Left lung (tissue), 10 donors: ENCODE data around the gene FMNL2. TPM values are rescaled to one million over a fixed set of nuclear protein-coding genes. Genes with fewer than 3 reads are reported as not detected.

ENCODE experiments used
- ATAC-seq: fragments of 200-7000 bp; cut with Tn5 transposase; one replicate; pipeline ENCODE4 v1.9.1; 2020; ENCODE audit warnings: moderate library complexity
- DNase-seq, 4 donors: peaks; one replicate each; pipeline ENCODE4 v3.0.0-alpha.2; 2013 to 2020
- H3K27ac ChIP-seq, 2 donors: fragments of 200-600 bp; sonication (generic) in 1 of 2; one replicate each; pipeline versions ENCODE4 v1.5.0 to v1.8.0; 2020 to 2021
- H3K27me3 ChIP-seq, 2 donors: fragments of 200-600 bp; sonication (generic) in 1 of 2; one replicate each; pipeline versions ENCODE4 v1.5.0 to v1.8.0; 2020 to 2021
- H3K36me3 ChIP-seq, 2 donors: fragments of 200-600 bp; sonication (generic) in 1 of 2; one replicate each; pipeline versions ENCODE4 v1.5.0 to v1.8.0; 2020 to 2021
- H3K4me1 ChIP-seq, 2 donors: fragments of 200-600 bp; one replicate each; pipeline ENCODE4 v1.8.0; 2021
- H3K4me3 ChIP-seq, 2 donors: fragments of 200-600 bp; sonication (generic) in 1 of 2; one replicate each; pipeline versions ENCODE4 v1.5.0 to v1.8.0; 2020 to 2021; ENCODE audit warnings: mild to moderate bottlenecking in 1 of 2
- H3K9me3 ChIP-seq, 2 donors: fragments of 200-600 bp; sonication (generic) in 1 of 2; one replicate each; pipeline versions ENCODE4 v1.5.0 to v1.8.0; 2020 to 2021
- CTCF ChIP-seq, 2 donors: fragments of 200-600 bp; sonication (generic) in 1 of 2; IDR thresholded peaks; one replicate each; pipeline versions ENCODE4 v1.5.0 to v1.8.0; 2021; ENCODE audit warnings: antibody characterized with exemption in 2 of 2
- intact Hi-C, 2 donors: fragments of 100-400 bp; cut with DNase I; formaldehyde crosslinking; loops; one replicate each; pipeline versions ENCODE4 v1.11.2 to v1.14.2; 2022
- polyA plus RNA-seq, 6 donors: library from polyadenylated mRNA; unstranded; fragments of 120-200 nt; gene quantifications; one replicate each; pipeline ENCODE4 v1.2.1, GENCODE V29; 2013; ENCODE audit not compliant: insufficient read length in 6 of 6
- total RNA-seq, 2 donors: library from RNA; stranded (reverse); fragmentation: NEBNext Ultra II Directional; extraction: Animal tissue kit (Norgen Biotek cat#: 25700); gene quantifications; one replicate each; pipeline ENCODE4 v1.2.1, GENCODE V29; 2021
- donor health status: DM: no; HTN: yes; CAD: no.
- donor health status: DM: no; HTN: no; CAD: no.

Gene FMNL2
- total and polyA plus RNA-seq, 8 donors = 36.3 to 90.0 (median 77.7) TPM

DNA sequence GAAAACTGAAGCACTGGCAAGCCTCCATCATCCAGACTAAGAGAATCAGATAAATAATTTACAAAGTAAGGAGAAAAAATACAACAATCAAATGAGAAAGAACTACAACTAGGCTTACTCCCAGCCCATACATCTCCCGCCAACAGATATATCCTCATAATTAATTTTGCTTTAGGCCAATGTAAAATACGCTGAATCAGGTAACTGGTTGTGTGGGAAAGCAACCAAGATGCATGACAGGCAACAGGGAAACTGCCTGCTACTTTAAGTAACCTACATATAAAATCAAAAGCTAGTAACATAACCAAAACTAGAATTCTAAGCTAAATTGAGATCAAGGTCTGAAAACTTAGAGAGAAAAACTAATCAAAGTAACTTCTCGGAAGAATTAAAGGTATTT lies 360.8 kb downstream of the FMNL2 start:
- TF ChIP-seq CTCF (IDR thresholded peaks at IDR 0.05) = no peak
- intact Hi-C loops = no loop called here
- ATAC-seq = no peak

GRCh38 chr2:152696476-152696875 lies 361.5 kb downstream of the FMNL2 start:
- no peak overlapping the region for H3K27ac ChIP-seq
- ATAC-seq = no peak
- no peaks in the 10 kb centered on the region for H3K27me3 ChIP-seq
- no peak for DNase-seq
- intact Hi-C loops = no loop called here
- H3K36me3 ChIP-seq = peaks cover 0 to 22% of the 10 kb centered on the region in 2 donors
- peaks cover 0 to 18% of the 10 kb centered on the region in 2 donors for H3K4me1 ChIP-seq
- H3K4me3 ChIP-seq = no peak overlapping the region
- TF ChIP-seq CTCF (IDR thresholded peaks at IDR 0.05) = no peak
- peaks cover 0 to 5% of the 10 kb centered on the region in 2 donors for H3K9me3 ChIP-seq

More for the DNA sequence above, 360.8 kb downstream of the FMNL2 start:
- H3K9me3 ChIP-seq = no peaks in the 10 kb centered on the region
- peaks cover 0 to 19% of the 10 kb centered on the region in 2 donors for H3K36me3 ChIP-seq
- no peak overlapping the region for H3K4me3 ChIP-seq
- peaks cover 0 to 18% of the 10 kb centered on the region in 2 donors for H3K4me1 ChIP-seq
- no peak for DNase-seq
- no peak overlapping the region for H3K27ac ChIP-seq
- H3K27me3 ChIP-seq = no peaks in the 10 kb centered on the region

Other genes with a start within 250 kb of the FMNL2 start
- 1 to 10 TPM; 6.8 to 7.8 TPM for gene CACNB4, start 236.1 kb upstream of the FMNL2 start, total RNA-seq
- 10 to 100 TPM in 3 of 6 donors, 1 to 10 TPM in 3; 5.9 to 11.2 (median 9.8) TPM for gene CACNB4, start 236.1 kb upstream of the FMNL2 start, polyA plus RNA-seq
- gene STAM2, start 159.4 kb upstream of the FMNL2 start, total RNA-seq = 10 to 100 TPM; 34.2 to 37.4 TPM
- 10 to 100 TPM; 40.2 to 47.6 (median 44.8) TPM for gene STAM2, start 159.4 kb upstream of the FMNL2 start, polyA plus RNA-seq